GM18505 (cell line): Measurements from ENCODE around the gene CTTNBP2.
"Not testable (repeated sequence)": the region's sequence is repeated elsewhere in the genome, so short reads cannot be mapped to it uniquely, and the experiment has no call there.

Source experiments
- ATAC-seq: cut with Tn5 transposase; IDR thresholded peaks from one replicate; pipeline ENCODE4 v1.9.1; 2021; ENCODE audit not compliant: unreplicated experiment
- POLR2A ChIP-seq: IDR thresholded peaks from 4 replicates; pipeline ENCODE4 v1.6.1; 2011; ENCODE audit warnings: borderline replicate concordance; ENCODE audit not compliant: insufficient read depth, insufficient read length; ENCODE audit errors: extremely low read depth

CTTNBP2 gene

GRCh38 chr7:117741962-117742361 is 131.3 kb downstream of the CTTNBP2 start:
- ATAC-seq: no peak
- no peak for TF ChIP-seq POLR2A

GRCh38 chr7:117739085-117739484 is 134.2 kb downstream of the CTTNBP2 start:
- ATAC-seq: no peak
- no peak for TF ChIP-seq POLR2A

GRCh38 chr7:117737926-117738325 is 135.3 kb downstream of the CTTNBP2 start:
- TF ChIP-seq POLR2A: no peak
- ATAC-seq: no peak

- ATAC-seq: peak; percentile 90
- no peak for TF ChIP-seq POLR2A
These were observed 141.8 kb downstream of the CTTNBP2 start for GRCh38 chr7:117731455-117731854.

- ATAC-seq: no peak
- no peak for TF ChIP-seq POLR2A
These were observed 142.9 kb downstream of the CTTNBP2 start for GRCh38 chr7:117730390-117730789.

- no peak for TF ChIP-seq POLR2A
- ATAC-seq: no peak
These were observed 144.2 kb downstream of the CTTNBP2 start for GRCh38 chr7:117728890-117729624.

GRCh38 chr7:117724898-117725297 is 148.3 kb downstream of the CTTNBP2 start:
- TF ChIP-seq POLR2A: no peak
- no peak for ATAC-seq

DNA sequence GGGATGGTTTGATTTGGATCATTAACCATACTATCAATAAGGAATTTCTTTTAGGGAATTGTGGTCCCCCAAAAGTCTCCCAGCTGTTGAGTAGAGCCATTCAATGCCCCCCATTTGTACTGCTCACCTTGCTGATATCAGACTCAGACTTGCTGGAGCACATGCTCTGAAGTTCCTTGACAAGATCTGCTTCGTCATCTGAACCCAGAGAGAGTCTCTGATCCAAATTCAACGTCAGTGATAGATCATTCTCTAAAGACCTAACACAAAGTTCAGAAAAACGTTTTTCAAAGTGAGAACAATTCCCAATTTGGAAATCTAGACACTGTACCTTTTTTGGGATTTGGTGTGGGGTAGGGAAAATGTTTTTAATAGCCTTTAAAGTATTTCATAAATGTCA is 153.9 kb downstream of the CTTNBP2 start:
- TF ChIP-seq POLR2A: no peak
- no peak for ATAC-seq

- no peak for TF ChIP-seq POLR2A
- no peak for ATAC-seq
These were observed 155.0 kb downstream of the CTTNBP2 start for GRCh38 chr7:117718116-117718835.

DNA sequence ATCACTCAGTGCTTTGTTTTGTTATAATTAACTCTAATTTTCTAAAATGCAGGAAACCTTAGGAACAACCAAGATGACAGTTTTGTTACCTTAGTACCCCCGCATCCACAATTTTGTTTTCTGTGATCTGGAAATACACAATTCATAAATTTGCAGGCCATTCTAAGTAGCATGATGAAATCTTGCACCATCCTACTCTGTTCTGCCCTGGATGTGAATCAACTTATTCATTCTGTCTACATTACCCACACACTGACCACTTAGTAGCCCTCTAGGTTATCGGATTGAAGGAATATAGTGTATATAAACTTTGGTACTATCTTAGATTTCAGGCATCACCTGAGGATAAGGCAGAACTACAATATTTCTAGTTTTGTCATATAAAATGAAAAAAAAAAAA is 155.9 kb downstream of the CTTNBP2 start:
- TF ChIP-seq POLR2A: no peak
- no peak for ATAC-seq

GRCh38 chr7:117716707-117717299 is 156.4 kb downstream of the CTTNBP2 start:
- ATAC-seq: no peak
- TF ChIP-seq POLR2A: no peak

GRCh38 chr7:117715784-117716445 is 157.3 kb downstream of the CTTNBP2 start:
- TF ChIP-seq POLR2A: no peak

DNA sequence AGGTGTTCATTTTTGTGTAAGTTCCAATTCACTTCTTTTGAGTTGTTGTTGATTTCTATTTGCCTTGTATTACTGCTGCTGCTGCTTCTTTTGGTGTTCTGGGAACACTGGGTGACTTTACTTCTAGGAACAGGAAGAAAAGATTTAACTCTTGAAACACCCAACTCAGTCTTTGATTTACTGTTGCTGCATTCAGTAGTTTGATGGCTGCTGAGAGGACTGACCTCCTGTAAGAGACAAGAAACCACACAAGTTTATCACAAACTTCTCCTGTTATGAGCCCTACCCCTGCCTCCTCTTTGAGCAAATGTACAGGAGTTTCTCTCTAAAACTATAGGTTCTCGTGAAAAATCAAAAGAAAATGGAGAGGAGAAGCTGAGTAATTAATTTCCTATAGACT is 161.7 kb downstream of the CTTNBP2 start:
- no peak for TF ChIP-seq POLR2A

More at GRCh38 chr7:117715784-117716445, 157.3 kb downstream of the CTTNBP2 start:
- ATAC-seq: peak; percentile 86

DNA sequence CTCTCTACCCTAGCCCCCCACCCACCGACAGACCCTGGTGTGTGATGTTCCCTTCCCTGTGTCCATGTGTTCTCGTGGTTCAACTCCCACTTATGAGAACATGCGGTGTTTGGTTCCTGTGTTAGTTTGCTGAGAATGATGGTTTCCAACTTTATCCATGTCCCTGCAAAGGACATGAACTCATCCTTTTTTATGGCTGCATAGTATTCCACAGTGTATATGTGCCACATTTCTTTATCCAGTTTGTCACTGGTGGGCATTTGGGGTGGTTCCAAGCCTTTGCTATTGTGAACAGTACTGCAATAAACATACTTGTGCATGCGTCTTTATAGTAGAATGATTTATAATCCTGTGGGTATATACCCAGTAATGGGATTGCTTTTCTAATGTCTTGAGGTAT is 165.1 kb downstream of the CTTNBP2 start:
- ATAC-seq: not testable (repeated sequence)

More for the DNA sequence above, 161.7 kb downstream of the CTTNBP2 start:
- ATAC-seq: no peak
